ENCODE measurements around the gene GALNTL6.

GALNTL6 gene

GRCh38 chr4:173057901-173058300, 1244.7 kb downstream of the GALNTL6 start:
- FAIRE-seq = no peak
- no peak for DNase-seq (ENCODE audit: insufficient read length, low spot score)
- TF ChIP-seq POLR2A (IDR thresholded peaks at IDR 0.05; ENCODE audit: low read depth, low read length) = no peak
- no peak for TF ChIP-seq TAF1 (IDR thresholded peaks at IDR 0.05; ENCODE audit: low read depth, low read length)
- no peak for TF ChIP-seq PAX5 (IDR thresholded peaks at IDR 0.05; ENCODE audit: insufficient read depth, low read length, severe bottlenecking)

DNA sequence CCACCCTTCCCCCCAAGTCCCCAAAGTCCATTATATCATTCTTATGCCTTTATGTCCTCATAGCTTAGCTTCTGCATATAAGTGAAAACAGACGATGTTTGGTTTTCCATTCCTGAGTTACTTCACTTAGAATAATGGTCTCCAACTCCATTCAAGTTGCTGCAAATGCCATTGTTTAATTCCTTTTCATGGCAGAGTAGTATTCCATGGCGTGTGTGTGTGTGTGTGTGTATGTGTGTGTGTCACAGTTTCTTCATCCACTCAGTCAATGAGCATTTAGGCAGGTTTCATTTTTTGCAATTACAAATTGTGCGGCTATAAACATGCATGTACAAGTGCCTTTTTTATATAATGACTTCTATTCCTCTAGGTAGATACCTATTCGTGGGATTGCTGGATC, 1248.0 kb downstream of the GALNTL6 start:
- DNase-seq (ENCODE audit: insufficient read length, low spot score) (no peak), FAIRE-seq (no peak)
- TF ChIP-seq POLR2AphosphoS5 (IDR thresholded peaks at IDR 0.05; ENCODE audit: low read depth, low read length) (no peak), POLR2A (IDR thresholded peaks at IDR 0.05; ENCODE audit: low read depth, low read length) (no peak), TAF1 (IDR thresholded peaks at IDR 0.05; ENCODE audit: low read depth, low read length) (no peak), POU2F2 (IDR thresholded peaks at IDR 0.05; ENCODE audit: low read depth, low read length) (no peak), PAX5 (IDR thresholded peaks at IDR 0.05; ENCODE audit: insufficient read depth, low read length, severe bottlenecking) (no peak), SPI1 (IDR thresholded peaks at IDR 0.05; ENCODE audit: low read depth, low read length) (no peak)

DNA sequence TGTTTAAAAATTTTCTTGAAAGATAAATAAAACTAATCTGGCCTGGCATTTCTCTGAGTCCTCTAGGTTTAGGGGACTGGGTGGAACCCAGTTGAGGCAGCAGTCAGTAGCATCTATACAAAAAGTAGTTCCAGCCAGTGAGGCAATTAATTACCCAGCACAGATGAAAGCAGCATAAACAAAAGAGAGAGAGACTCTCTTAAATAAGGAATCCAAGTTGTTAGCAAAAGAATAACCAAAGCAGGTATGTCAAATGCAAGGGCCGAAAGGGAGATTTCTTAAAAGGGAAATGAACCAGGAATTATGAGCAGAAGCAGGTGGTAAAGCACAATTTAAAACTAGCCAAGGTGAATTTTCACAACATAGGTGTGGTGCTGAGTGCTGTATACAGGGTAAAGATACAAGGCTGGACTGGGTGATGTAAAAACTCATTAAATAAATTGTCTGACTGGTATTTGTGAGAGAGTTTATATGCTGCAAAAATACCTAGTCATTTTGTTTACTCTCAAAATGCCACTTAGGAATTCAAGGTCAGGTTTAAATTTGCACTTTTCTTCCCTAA, 1260.8 kb downstream of the GALNTL6 start:
- no peak for FAIRE-seq
- DNase-seq (ENCODE audit: insufficient read length, low spot score) = no peak
- TF ChIP-seq POLR2AphosphoS5 (IDR thresholded peaks at IDR 0.05; ENCODE audit: low read depth, low read length) (no peak), TAF1 (IDR thresholded peaks at IDR 0.05; ENCODE audit: low read depth, low read length) (no peak), SPI1 (IDR thresholded peaks at IDR 0.05; ENCODE audit: low read depth, low read length) (no peak), POLR2A (IDR thresholded peaks at IDR 0.05; ENCODE audit: low read depth, low read length) (no peak), POU2F2 (IDR thresholded peaks at IDR 0.05; ENCODE audit: low read depth, low read length) (no peak), PAX5 (IDR thresholded peaks at IDR 0.05; ENCODE audit: insufficient read depth, low read length, severe bottlenecking) (no peak)

- no peak for TF ChIP-seq POU2F2 (IDR thresholded peaks at IDR 0.05; ENCODE audit: low read depth, low read length)
- TF ChIP-seq PAX5 (IDR thresholded peaks at IDR 0.05; ENCODE audit: insufficient read depth, low read length, severe bottlenecking) = no peak
- no peak for TF ChIP-seq SPI1 (IDR thresholded peaks at IDR 0.05; ENCODE audit: low read depth, low read length)
- TF ChIP-seq POLR2A (IDR thresholded peaks at IDR 0.05; ENCODE audit: low read depth, low read length) = no peak
- TF ChIP-seq POLR2AphosphoS5 (IDR thresholded peaks at IDR 0.05; ENCODE audit: low read depth, low read length) = no peak
- no peak for TF ChIP-seq TAF1 (IDR thresholded peaks at IDR 0.05; ENCODE audit: low read depth, low read length)
- FAIRE-seq (no peak), DNase-seq (ENCODE audit: insufficient read length, low spot score) (no peak)
Measured at GRCh38 chr4:173074501-173074946, 1261.3 kb downstream of the GALNTL6 start.

- TF ChIP-seq PAX5 (IDR thresholded peaks at IDR 0.05; ENCODE audit: insufficient read depth, low read length, severe bottlenecking) = no peak
- no peak for TF ChIP-seq POLR2AphosphoS5 (IDR thresholded peaks at IDR 0.05; ENCODE audit: low read depth, low read length)
- no peak for TF ChIP-seq SPI1 (IDR thresholded peaks at IDR 0.05; ENCODE audit: low read depth, low read length)
- no peak for DNase-seq (ENCODE audit: insufficient read length, low spot score)
- no peak for FAIRE-seq
Measured at GRCh38 chr4:173076903-173077634, 1263.9 kb downstream of the GALNTL6 start.

- DNase-seq (ENCODE audit: insufficient read length, low spot score) (no peak), FAIRE-seq (no peak)
- TF ChIP-seq SPI1 (IDR thresholded peaks at IDR 0.05; ENCODE audit: low read depth, low read length) (no peak), PAX5 (IDR thresholded peaks at IDR 0.05; ENCODE audit: insufficient read depth, low read length, severe bottlenecking) (no peak), POLR2A (IDR thresholded peaks at IDR 0.05; ENCODE audit: low read depth, low read length) (no peak), TAF1 (IDR thresholded peaks at IDR 0.05; ENCODE audit: low read depth, low read length) (no peak), POU2F2 (IDR thresholded peaks at IDR 0.05; ENCODE audit: low read depth, low read length) (no peak), POLR2AphosphoS5 (IDR thresholded peaks at IDR 0.05; ENCODE audit: low read depth, low read length) (no peak)
Measured at GRCh38 chr4:173088144-173088543, 1274.9 kb downstream of the GALNTL6 start.
